GM10847 (cell line): ENCODE results near the gene OR5H2.

Experiments used
- POLR2A ChIP-seq: IDR thresholded peaks from 2 replicates; pipeline ENCODE4 v1.6.1; 2011; ENCODE audit not compliant: insufficient read length; ENCODE audit errors: extremely low read depth

OR5H2 gene

GRCh38 chr3:98325055-98325454 lies 42.8 kb downstream of the OR5H2 start:
- TF ChIP-seq POLR2A: no peak

GRCh38 chr3:98326105-98326893 lies 44.0 kb downstream of the OR5H2 start:
- no peak for TF ChIP-seq POLR2A

GRCh38 chr3:98326945-98327344 lies 44.6 kb downstream of the OR5H2 start:
- TF ChIP-seq POLR2A: no peak

- TF ChIP-seq POLR2A: no peak
Measured at GRCh38 chr3:98328933-98329332, 46.6 kb downstream of the OR5H2 start.

- no peak for TF ChIP-seq POLR2A
Measured at GRCh38 chr3:98329392-98330124, 47.3 kb downstream of the OR5H2 start.

- no peak for TF ChIP-seq POLR2A
Measured at GRCh38 chr3:98331329-98331728, 49.0 kb downstream of the OR5H2 start.
